NCI-H748 treated with DMSO at 0.1 percent for 48 hours (cell line): ENCODE measurements around the gene HEXB.
A peak's percentile ranks its signal among the peaks of the same experiment; 100 is the strongest.
"Not testable (repeated sequence)": the region's sequence is repeated elsewhere in the genome, so short reads cannot be mapped to it uniquely, and the experiment has no call there.

ENCODE experiments used
- DNase-seq: peaks from one replicate; lab custom pipeline; 2025; lab: John Stamatoyannopoulos, UW

HEXB gene

DNA sequence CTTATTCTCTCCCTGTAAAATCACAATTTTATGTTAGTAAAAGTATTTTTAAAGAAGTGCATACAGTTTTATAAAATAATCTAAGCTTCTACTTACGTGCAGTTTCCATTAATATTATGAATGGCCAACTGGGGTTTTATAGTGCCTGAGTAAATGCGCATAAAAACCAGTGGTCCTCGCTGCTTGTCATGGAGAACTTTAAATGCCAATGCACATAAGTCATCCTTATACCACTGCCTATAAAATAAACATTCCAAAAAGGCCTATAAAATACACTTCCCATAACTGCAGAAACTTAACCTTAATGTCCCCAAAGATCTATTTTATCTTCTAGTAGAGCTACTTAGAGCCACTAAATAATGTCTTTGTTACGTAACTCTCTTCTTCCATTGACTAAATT lies 53.4 kb downstream of the HEXB start:
- no peak for DNase-seq

DNA sequence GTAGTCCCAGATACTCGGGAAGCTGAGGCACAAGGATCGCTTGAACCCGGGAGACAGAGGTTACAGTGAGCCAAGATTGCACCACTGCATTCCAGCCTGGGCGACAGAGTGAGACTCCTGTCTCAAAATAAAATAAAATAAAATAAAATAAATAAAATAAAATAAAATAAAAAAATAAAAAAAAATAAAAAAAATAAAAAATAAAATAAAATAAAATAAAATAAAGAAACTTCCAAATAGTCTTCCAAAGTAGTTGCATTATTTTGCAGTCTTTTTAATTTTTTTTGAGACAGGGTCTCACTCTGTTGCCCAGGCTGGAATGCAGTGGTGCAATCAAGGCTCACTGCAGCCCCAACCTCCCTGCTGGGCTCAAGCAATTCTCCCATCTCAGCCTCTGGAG lies 63.7 kb downstream of the HEXB start:
- not testable (repeated sequence) for DNase-seq

DNA sequence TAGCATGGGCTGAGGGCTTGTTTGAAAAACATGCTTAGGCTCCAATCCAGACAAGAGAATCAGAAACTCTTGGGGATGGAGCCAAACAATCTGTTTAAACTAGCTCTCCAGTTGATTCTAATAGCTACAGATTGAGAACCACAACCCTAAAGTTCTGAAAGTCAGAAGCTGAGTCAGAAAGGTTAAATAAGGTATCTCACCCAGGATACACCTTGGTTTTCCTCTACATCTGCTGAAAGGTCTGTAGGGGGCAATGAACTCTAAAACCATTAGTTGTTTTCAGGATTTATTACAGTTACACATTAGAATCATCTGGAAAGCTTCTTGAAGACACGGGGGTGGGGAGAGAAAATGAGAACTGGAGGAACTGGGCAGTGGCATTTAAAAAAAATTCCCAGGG lies 76.2 kb downstream of the HEXB start:
- DNase-seq = no peak

DNA sequence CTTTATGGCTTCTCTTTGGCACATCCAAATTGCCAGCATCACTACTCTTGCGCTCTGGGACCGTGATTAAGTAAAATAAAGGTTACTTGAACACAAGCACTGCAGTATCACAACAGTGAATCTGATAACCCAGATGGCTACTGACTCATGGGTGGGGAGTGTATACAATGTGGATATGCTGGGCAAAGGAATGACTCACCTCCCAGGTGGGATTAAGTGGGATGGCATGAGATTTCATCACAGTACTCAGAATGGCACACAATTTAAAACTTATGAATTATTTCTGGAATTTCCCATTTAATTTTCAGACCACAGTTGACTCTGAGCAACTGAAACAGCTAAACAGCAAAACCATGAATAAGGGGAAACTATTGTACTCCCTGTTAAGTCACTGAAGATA lies 77.6 kb downstream of the HEXB start:
- DNase-seq = no peak

DNA sequence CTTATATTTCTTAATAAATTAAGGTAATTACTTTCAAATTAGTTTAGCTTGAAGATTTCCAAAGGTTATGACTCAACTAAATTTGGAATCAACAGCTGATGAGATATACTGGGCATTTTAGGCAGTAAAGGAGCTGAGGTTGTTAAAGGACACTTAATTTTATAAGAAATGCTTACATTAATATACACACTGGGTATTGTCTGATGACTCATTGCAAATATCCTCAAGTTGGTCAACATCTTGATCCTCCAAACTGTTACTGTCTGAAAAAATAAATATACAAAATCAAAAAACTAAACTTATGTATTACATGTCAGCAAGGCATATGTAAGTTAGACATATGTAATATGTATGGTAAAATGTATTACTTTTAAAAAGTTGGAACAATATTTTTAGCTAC lies 78.5 kb downstream of the HEXB start:
- no peak for DNase-seq

DNA sequence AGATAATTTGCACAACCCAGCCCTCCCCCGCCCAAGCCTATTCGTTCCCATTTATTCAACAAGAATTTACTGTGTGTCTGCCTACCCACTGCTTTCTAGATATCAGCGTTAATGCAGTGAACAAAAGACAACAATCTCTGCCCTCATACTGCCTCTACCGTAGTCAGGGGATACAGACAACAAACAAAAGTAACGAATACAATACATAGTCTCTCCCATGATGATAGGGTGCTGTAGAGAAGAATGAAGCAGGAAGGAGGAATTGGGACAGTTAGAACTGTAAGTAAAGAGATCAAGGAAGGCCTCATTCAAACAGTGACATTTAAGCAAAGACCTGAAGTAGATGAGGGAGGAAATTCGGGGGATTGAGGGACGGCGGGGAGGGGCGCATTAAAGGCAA lies 80.2 kb downstream of the HEXB start:
- peak; percentile 91 for DNase-seq

DNA sequence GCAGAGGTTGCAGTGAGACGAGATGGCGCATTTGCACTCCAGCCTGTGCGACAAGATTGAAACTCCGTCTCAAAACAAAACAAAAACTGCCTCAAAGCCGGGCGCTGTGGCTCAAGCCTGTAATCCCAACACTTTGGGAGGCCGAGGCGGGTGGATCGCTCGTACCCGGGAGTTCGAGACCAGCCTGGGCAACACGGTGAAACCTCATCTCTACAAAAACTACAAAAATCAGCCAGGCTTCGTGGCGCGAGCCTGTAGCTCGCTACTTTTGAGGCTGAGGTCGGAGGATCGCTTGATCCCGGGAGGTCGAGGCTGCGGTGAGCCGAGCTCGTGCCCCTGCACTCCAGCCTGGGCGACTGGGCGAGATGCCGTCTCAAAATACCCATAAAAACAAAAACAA lies 80.9 kb downstream of the HEXB start:
- no peak for DNase-seq

DNA sequence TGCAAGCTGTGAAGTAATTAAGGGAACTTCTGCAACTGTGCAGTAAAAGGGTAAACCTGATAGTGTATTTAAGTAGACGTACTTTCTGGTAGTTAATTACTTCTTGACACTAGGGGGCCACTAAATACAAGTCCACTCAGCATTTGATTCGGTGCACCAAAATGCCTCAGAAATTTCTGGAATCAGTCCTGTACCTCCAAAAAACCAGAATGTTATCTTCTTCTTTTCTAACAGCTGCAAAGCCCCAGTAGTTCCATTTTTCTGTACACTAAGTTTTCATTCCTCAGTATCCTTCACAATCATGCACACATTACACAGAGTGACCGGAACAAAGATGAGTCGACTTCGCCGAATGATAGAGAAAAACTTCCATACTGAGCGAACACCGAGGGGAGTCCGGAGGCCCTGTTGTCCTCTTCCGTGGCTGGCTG lies 81.4 kb downstream of the HEXB start:
- DNase-seq = peak; percentile 22

DNA sequence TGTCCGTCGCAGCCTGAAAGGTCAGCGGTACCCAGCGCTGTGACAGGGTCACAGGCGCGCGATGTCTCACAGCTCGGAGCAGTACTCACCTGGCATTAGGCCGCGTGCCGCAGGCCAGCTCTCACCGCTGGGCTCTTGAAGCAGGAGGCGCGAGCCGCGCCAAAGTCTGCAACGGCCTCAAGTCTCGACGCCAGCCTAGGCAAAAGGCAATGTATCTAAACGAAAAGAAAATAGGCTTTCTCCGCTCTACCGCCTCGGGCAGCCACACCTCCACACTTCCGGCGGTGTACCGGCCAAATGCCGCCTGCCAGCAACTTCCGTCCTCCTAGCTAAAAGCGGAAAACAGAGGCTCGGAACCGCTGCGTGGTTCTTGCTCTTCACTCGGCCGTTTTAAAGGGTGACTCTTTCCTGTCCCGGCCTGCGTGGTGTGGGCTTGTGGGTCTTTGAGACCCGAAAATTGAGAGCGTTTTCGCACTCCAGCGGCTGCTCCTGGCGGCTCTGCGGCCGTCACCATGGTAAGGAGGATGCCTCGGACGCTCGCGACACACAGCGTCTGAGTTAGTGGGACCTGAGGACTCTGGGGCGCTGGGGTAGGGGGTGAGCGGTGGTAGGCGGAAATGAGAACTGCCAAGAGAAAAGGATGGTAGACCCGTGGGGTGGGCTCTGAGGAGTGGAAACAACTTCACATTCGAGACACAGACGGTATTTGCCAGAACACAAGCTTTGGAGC lies 82.0 kb downstream of the HEXB start, which contains the start of the genes GFM2 and NSA2:
Gene GFM2, minus strand, starts transcription at position 269 of the 730 bp plus-strand sequence. CDS start 3,375 bp downstream, outside the sequence.
Gene NSA2, plus strand, starts transcription at position 401 of the 730 bp plus-strand sequence. Its CDS starts 112 bp downstream, at position 513.
- peak; percentile 86 for DNase-seq

DNA sequence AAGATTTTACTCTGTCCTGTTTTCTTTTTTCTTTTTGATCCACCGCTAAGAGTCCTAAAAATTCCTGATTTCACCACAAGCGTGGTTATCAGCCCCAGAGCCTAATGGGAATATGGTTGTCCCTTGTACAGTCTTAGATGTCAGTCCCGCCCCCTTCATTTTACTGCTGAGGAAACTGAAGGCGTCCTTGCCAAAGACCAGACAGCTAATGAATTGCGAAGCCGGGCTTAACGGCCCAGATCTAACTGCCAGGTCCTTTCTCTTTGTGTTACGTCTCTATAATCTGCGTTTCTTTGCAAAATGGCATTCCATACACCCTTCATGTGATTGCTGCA lies 82.5 kb downstream of the HEXB start:
- no peak for DNase-seq
